ENCODE measurements around the gene COPRS.

COPRS gene

GRCh38 chr17:31888124-31888523 is 29.1 kb upstream of the COPRS start:
- no peak overlapping the region for H3K4me3 ChIP-seq (replicated peaks; ENCODE audit: low read depth, low read length)
- TF ChIP-seq, protein P1, sequence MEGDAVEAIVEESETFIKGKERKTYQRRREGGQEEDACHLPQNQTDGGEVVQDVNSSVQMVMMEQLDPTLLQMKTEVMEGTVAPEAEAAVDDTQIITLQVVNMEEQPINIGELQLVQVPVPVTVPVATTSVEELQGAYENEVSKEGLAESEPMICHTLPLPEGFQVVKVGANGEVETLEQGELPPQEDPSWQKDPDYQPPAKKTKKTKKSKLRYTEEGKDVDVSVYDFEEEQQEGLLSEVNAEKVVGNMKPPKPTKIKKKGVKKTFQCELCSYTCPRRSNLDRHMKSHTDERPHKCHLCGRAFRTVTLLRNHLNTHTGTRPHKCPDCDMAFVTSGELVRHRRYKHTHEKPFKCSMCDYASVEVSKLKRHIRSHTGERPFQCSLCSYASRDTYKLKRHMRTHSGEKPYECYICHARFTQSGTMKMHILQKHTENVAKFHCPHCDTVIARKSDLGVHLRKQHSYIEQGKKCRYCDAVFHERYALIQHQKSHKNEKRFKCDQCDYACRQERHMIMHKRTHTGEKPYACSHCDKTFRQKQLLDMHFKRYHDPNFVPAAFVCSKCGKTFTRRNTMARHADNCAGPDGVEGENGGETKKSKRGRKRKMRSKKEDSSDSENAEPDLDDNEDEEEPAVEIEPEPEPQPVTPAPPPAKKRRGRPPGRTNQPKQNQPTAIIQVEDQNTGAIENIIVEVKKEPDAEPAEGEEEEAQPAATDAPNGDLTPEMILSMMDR (IDR thresholded peaks at IDR 0.05; ENCODE audit: low read depth, low read length, missing control alignments), result no peak
- DNase-seq (ENCODE audit: extremely low read depth, low read depth), result no peak

DNA sequence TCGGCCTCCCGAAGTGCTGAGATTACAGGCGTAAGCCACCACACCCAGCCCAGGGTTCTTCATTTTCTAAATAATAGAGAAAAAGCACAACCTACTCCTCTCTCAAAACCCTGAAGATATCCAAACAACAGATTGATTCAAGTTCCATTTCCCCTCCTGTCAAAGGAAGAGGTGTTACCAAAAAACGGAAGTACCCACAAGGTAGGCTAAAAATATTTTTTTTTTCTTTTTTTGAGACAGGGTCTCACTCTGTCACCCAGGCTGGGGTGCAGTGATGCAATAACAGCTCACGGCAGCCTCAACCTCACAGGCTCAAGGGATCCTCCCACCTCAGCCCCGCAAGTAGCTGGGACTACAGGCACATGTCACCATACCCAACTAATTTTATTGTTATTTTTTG is 23.5 kb upstream of the COPRS start:
- no peak for DNase-seq (ENCODE audit: extremely low read depth, low read depth)
- no peak overlapping the region for H3K4me3 ChIP-seq (replicated peaks; ENCODE audit: low read depth, low read length)
- TF ChIP-seq, protein P1 (IDR thresholded peaks at IDR 0.05; ENCODE audit: low read depth, low read length, missing control alignments), result no peak

DNA sequence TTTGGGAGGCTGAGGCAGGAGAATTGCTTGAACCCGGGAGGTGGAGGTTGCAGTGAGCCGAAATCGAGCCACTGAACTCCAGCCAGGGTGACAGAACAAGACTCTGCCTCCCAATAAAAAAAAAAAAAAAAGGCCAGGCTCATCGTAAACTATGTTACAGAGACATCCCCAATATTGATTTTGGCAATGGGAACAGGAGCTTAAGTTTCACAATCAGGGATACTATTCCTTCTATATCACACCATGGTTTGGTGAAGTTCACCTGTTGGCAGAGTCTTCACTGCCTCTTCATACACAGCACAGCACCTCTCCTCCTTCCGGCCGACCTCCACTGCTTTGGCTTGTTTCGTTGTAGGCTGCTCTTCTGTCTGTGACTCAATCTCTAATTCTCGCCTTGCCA is 21.3 kb upstream of the COPRS start:
- H3K4me3 ChIP-seq (replicated peaks; ENCODE audit: low read depth, low read length), result no peak overlapping the region
- DNase-seq (ENCODE audit: extremely low read depth, low read depth), result no peak
- TF ChIP-seq, protein P1 (IDR thresholded peaks at IDR 0.05; ENCODE audit: low read depth, low read length, missing control alignments), result no peak

- TF ChIP-seq, protein P1 (IDR thresholded peaks at IDR 0.05; ENCODE audit: low read depth, low read length, missing control alignments), result no peak
- DNase-seq (ENCODE audit: extremely low read depth, low read depth), result no peak
- no peak overlapping the region for H3K4me3 ChIP-seq (replicated peaks; ENCODE audit: low read depth, low read length)
Measured at GRCh38 chr17:31878703-31879073, 19.6 kb upstream of the COPRS start.

- H3K4me3 ChIP-seq (replicated peaks; ENCODE audit: low read depth, low read length), result no peak overlapping the region
- no peak for DNase-seq (ENCODE audit: extremely low read depth, low read depth)
- TF ChIP-seq, protein P1 (IDR thresholded peaks at IDR 0.05; ENCODE audit: low read depth, low read length, missing control alignments), result no peak
Measured at GRCh38 chr17:31877911-31878702, 19.1 kb upstream of the COPRS start.

- no peak for DNase-seq (ENCODE audit: extremely low read depth, low read depth)
- TF ChIP-seq, protein P1 (IDR thresholded peaks at IDR 0.05; ENCODE audit: low read depth, low read length, missing control alignments), result no peak
- H3K4me3 ChIP-seq (replicated peaks; ENCODE audit: low read depth, low read length), result no peak overlapping the region
Measured at GRCh38 chr17:31877341-31877740, 18.3 kb upstream of the COPRS start.

- TF ChIP-seq, protein P1 (IDR thresholded peaks at IDR 0.05; ENCODE audit: low read depth, low read length, missing control alignments), result no peak
- no peak for DNase-seq (ENCODE audit: extremely low read depth, low read depth)
- no peak overlapping the region for H3K4me3 ChIP-seq (replicated peaks; ENCODE audit: low read depth, low read length)
Measured at GRCh38 chr17:31875081-31875480, 16.0 kb upstream of the COPRS start.

Measured in HFF-Myc (cell line).